Hematopoietic multipotent progenitor cell treated with erythropoietin and hydrocortisone succinate and interleukin-3 and kit ligand, for 17 days (in vitro differentiated cells): ENCODE measurements around the gene PPM1L.
"Not testable (repeated sequence)": the region's sequence is repeated elsewhere in the genome, so short reads cannot be mapped to it uniquely, and the experiment has no call there.

ENCODE experiments used
- DNase-seq: peaks from one replicate; pipeline ENCODE4 v3.0.0-alpha.2; 2015; ENCODE audit warnings: low spot score

The PPM1L gene

GRCh38 chr3:160755776-160756304, at the start of gene PPM1L:
PPM1L (plus strand) TSS chr3:160756231.
- DNase-seq = no peak

- DNase-seq = peak; percentile 69
Measured at GRCh38 chr3:160707187-160707794, 48.7 kb upstream of the PPM1L start.

GRCh38 chr3:160709477-160710182, 46.4 kb upstream of the PPM1L start:
- DNase-seq = no peak

GRCh38 chr3:160713144-160713543, 42.9 kb upstream of the PPM1L start:
- DNase-seq = not testable (repeated sequence)

GRCh38 chr3:160719710-160720109, 36.3 kb upstream of the PPM1L start:
- no peak for DNase-seq

GRCh38 chr3:160720123-160720746, 35.8 kb upstream of the PPM1L start:
- no peak for DNase-seq

GRCh38 chr3:160722331-160722730, 33.7 kb upstream of the PPM1L start:
- no peak for DNase-seq

GRCh38 chr3:160725338-160725737, 30.7 kb upstream of the PPM1L start:
- DNase-seq = no peak

- no peak for DNase-seq
Measured at GRCh38 chr3:160735826-160736225, 20.2 kb upstream of the PPM1L start.

GRCh38 chr3:160738048-160738447, 18.0 kb upstream of the PPM1L start:
- DNase-seq = no peak

GRCh38 chr3:160739079-160739478, 17.0 kb upstream of the PPM1L start:
- no peak for DNase-seq

- peak; percentile 54 for DNase-seq
Measured at GRCh38 chr3:160746976-160747375, 9.1 kb upstream of the PPM1L start.

- peak; percentile 79 for DNase-seq
Measured at GRCh38 chr3:160747422-160747821, 8.6 kb upstream of the PPM1L start.

GRCh38 chr3:160748231-160748630, 7.8 kb upstream of the PPM1L start:
- DNase-seq = peak; percentile 67

GRCh38 chr3:160748787-160749186, 7.2 kb upstream of the PPM1L start:
- DNase-seq = peak; percentile 15

GRCh38 chr3:160753953-160754352, 2.1 kb upstream of the PPM1L start:
- no peak for DNase-seq

- DNase-seq = no peak
Measured at GRCh38 chr3:160754371-160754854, 1.6 kb upstream of the PPM1L start.

- peak; percentile 89 for DNase-seq
Measured at GRCh38 chr3:160754855-160755747, 930 bp upstream of the PPM1L start.

- no peak for DNase-seq
Measured at GRCh38 chr3:160757233-160758106, 1.4 kb downstream of the PPM1L start.

- no peak for DNase-seq
Measured at GRCh38 chr3:160758929-160759577, 3.0 kb downstream of the PPM1L start.
